DOHH2 (cell line): ENCODE data around the gene SLC4A2.

Experiments
- H3F3A ChIP-seq: fragments of 200-600 bp; sonication (generic), shearing (Covaris generic); 2 replicates; pipeline ENCODE4 v1.6.0; 2016; ENCODE audit warnings: antibody characterized with exemption, mild to moderate bottlenecking; ENCODE audit not compliant: control insufficient read depth, insufficient read depth
- H3K27ac ChIP-seq: fragments of 200-600 bp; sonication (generic); 2 replicates; pipeline ENCODE4 v1.5.1; 2014; ENCODE audit warnings: low read depth, mild to moderate bottlenecking, low read length, moderate library complexity
- H3K27me3 ChIP-seq: fragments of 200-600 bp; sonication (generic); 2 replicates; pipeline ENCODE4 v1.6.1; 2014; ENCODE audit warnings: mild to moderate bottlenecking, low read length, mixed read lengths; ENCODE audit not compliant: control insufficient read depth
- H3K36me3 ChIP-seq: fragments of 200-600 bp; sonication (generic); 2 replicates; pipeline ENCODE4 v1.6.1; 2014; ENCODE audit warnings: mild to moderate bottlenecking, low read length, moderate library complexity, mixed read lengths; ENCODE audit not compliant: control insufficient read depth
- H3K4me1 ChIP-seq: fragments of 200-600 bp; sonication (generic); 2 replicates; pipeline ENCODE4 v1.6.1; 2014; ENCODE audit warnings: mild to moderate bottlenecking, low read length, mixed read lengths; ENCODE audit not compliant: control insufficient read depth
- H3K4me2 ChIP-seq: fragments of 200-600 bp; sonication (generic); 2 replicates; pipeline ENCODE4 v1.6.0; 2014; ENCODE audit warnings: mild to moderate bottlenecking, low read length, moderate library complexity
- H3K4me3 ChIP-seq: fragments of 200-600 bp; sonication (generic); 2 replicates; pipeline ENCODE4 v1.5.1; 2014; ENCODE audit warnings: mild to moderate bottlenecking, low read length, mixed read lengths
- H3K79me2 ChIP-seq: fragments of 200-600 bp; sonication (generic); 2 replicates; pipeline ENCODE4 v1.6.1; 2014; ENCODE audit warnings: mild to moderate bottlenecking, low read length, mixed read lengths; ENCODE audit not compliant: control insufficient read depth
- H3K9me2 ChIP-seq: fragments of 200-600 bp; sonication (generic); replicated peaks from 2 replicates; pipeline ENCODE4 v1.6.1; 2014; ENCODE audit warnings: mild to moderate bottlenecking, low read length, mixed read lengths; ENCODE audit not compliant: control insufficient read depth
- H3K9me3 ChIP-seq: fragments of 200-600 bp; sonication (generic); 2 replicates; pipeline ENCODE4 v1.6.1; 2014; ENCODE audit warnings: antibody characterized with exemption, low read length, mixed read lengths; ENCODE audit not compliant: control insufficient read depth, insufficient read depth
- H4K20me1 ChIP-seq: fragments of 200-600 bp; sonication (generic); 2 replicates; pipeline ENCODE4 v1.6.0; 2014; ENCODE audit warnings: low read depth, mild to moderate bottlenecking, antibody characterized with exemption, low read length, moderate library complexity; ENCODE audit not compliant: control insufficient read depth, insufficient read depth
- CTCF ChIP-seq: fragments of 200-600 bp; sonication (generic); IDR thresholded peaks from one replicate; pipeline ENCODE4 v1.5.1; 2014; ENCODE audit warnings: antibody characterized with exemption, mild to moderate bottlenecking, low read depth, low read length; ENCODE audit not compliant: poor library complexity, severe bottlenecking
- EZH2phosphoT487 ChIP-seq: fragments of 200-600 bp; sonication (generic); IDR thresholded peaks from 2 replicates; pipeline ENCODE4 v1.6.1; 2017; ENCODE audit warnings: borderline replicate concordance, mild to moderate bottlenecking, antibody characterized with exemption, low read length, moderate library complexity, mixed read lengths

SLC4A2 gene

GRCh38 chr7:151120896-151121295 is 61.5 kb downstream of the SLC4A2 start:
- H3K9me3 ChIP-seq = no peaks in the 10 kb centered on the region
- H3K27ac ChIP-seq = no peak overlapping the region
- TF ChIP-seq EZH2phosphoT487 (no peak), CTCF (no peak)

DNA sequence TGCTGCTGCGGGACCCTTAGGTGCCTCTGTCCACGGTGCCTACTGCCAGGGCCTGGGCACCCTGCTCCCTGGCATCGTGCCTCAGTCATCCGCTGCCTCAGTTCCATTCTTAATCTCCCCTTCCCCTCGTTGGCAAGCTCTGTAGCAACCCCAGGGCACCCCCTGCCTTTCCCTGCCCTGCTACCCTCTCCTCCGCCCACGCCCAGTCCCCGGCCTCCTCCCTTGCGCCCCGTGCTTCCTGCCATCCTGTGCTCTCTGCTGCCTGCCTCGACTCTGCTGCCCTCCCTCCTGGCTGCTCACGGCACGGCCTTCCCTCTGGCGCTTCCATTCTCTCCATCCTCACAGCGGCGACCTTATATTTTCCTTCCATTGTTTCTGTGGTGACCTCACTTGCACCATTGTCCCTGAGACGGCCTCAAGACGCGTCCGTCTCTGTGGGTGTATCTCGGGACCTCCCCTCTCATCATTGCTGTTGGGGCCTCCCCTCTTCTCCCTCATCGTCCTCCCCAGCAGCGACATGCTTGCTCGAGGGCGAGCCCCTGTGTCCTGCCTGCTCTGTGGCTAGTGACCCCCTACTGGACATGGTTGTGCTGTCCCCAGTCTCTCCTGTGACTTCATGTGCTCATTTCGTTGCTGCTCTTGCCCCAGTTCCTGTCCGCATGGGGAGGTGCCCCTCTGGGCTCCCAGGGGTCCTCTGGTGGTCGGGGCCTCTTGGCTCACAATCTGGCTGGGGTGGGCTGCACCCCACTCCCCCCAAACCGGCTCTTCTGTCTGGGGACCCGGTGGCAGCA is 62.2 kb downstream of the SLC4A2 start:
- no peaks in the 10 kb centered on the region for H3K79me2 ChIP-seq
- H3K9me2 ChIP-seq = no peaks in the 10 kb centered on the region
- no peaks in the 10 kb centered on the region for H3K36me3 ChIP-seq
- H3F3A ChIP-seq = no peaks in the 10 kb centered on the region
- no peak overlapping the region for H3K4me2 ChIP-seq
- H3K4me1 ChIP-seq = no peaks in the 10 kb centered on the region
- no peak overlapping the region for H3K27ac ChIP-seq
- H3K27me3 ChIP-seq = no peaks in the 10 kb centered on the region
- no peak for TF ChIP-seq CTCF
- no peak for TF ChIP-seq EZH2phosphoT487
- no peaks in the 10 kb centered on the region for H3K9me3 ChIP-seq
- no peak overlapping the region for H3K4me3 ChIP-seq
- no peaks in the 10 kb centered on the region; the same call in 1 of the 2 replicates for H4K20me1 ChIP-seq

More at GRCh38 chr7:151120896-151121295, 61.5 kb downstream of the SLC4A2 start:
- Histone ChIP-seq H3K27me3 (no peaks in the 10 kb centered on the region), H4K20me1 (peaks cover 5% of the 10 kb centered on the region; the same call in 1 of the 2 replicates), H3F3A (no peaks in the 10 kb centered on the region), H3K4me1 (no peaks in the 10 kb centered on the region), H3K4me2 (no peak overlapping the region), H3K4me3 (no peak overlapping the region), H3K36me3 (no peaks in the 10 kb centered on the region), H3K79me2 (no peaks in the 10 kb centered on the region), H3K9me2 (no peaks in the 10 kb centered on the region)

GRCh38 chr7:151122276-151122675 is 62.9 kb downstream of the SLC4A2 start:
- Histone ChIP-seq H3K9me3 (no peaks in the 10 kb centered on the region), H3F3A (no peaks in the 10 kb centered on the region), H4K20me1 (no peaks in the 10 kb centered on the region; the same call in 1 of the 2 replicates), H3K4me2 (no peak overlapping the region), H3K27me3 (no peaks in the 10 kb centered on the region), H3K79me2 (no peaks in the 10 kb centered on the region), H3K36me3 (no peaks in the 10 kb centered on the region), H3K9me2 (no peaks in the 10 kb centered on the region), H3K4me3 (no peak overlapping the region), H3K4me1 (no peaks in the 10 kb centered on the region), H3K27ac (no peak overlapping the region)
- TF ChIP-seq EZH2phosphoT487 (no peak), CTCF (no peak)
